Measurements from ENCODE around the gene ME3.

Gene ME3

GRCh38 chr11:86510097-86510496, 162.3 kb downstream of the ME3 start:
- no peak for DNase-seq

GRCh38 chr11:86509588-86509974, 162.8 kb downstream of the ME3 start:
- DNase-seq: no peak

GRCh38 chr11:86508604-86509587, 163.5 kb downstream of the ME3 start:
- no peak for DNase-seq

- no peak for DNase-seq
Measured at GRCh38 chr11:86507249-86507845, 165.1 kb downstream of the ME3 start.

- no peak for DNase-seq
Measured at GRCh38 chr11:86506235-86506634, 166.2 kb downstream of the ME3 start.

GRCh38 chr11:86503131-86503530, 169.3 kb downstream of the ME3 start:
- DNase-seq: no peak

- DNase-seq: no peak
Measured at GRCh38 chr11:86502137-86502642, 170.2 kb downstream of the ME3 start.

GRCh38 chr11:86500500-86501140, 171.8 kb downstream of the ME3 start:
- no peak for DNase-seq

- no peak for DNase-seq
Measured at GRCh38 chr11:86499723-86500129, 172.7 kb downstream of the ME3 start.

- DNase-seq: no peak
Measured at GRCh38 chr11:86497836-86498235, 174.6 kb downstream of the ME3 start.

- DNase-seq: no peak
Measured at GRCh38 chr11:86497310-86497709, 175.1 kb downstream of the ME3 start.

GRCh38 chr11:86495351-86495750, 177.1 kb downstream of the ME3 start:
- DNase-seq: no peak

- no peak for DNase-seq
Measured at GRCh38 chr11:86492370-86493010, 179.9 kb downstream of the ME3 start.

- DNase-seq: no peak
Measured at GRCh38 chr11:86491027-86491426, 181.4 kb downstream of the ME3 start.

- DNase-seq: no peak
Measured at GRCh38 chr11:86490582-86490981, 181.8 kb downstream of the ME3 start.

- DNase-seq: no peak
Measured at GRCh38 chr11:86489442-86489841, 183.0 kb downstream of the ME3 start.

GRCh38 chr11:86488553-86488952, 183.9 kb downstream of the ME3 start:
- DNase-seq: no peak

- DNase-seq: no peak
Measured at GRCh38 chr11:86487671-86488070, 184.7 kb downstream of the ME3 start.

GRCh38 chr11:86486261-86487030, 186.0 kb downstream of the ME3 start:
- DNase-seq: no peak

- no peak for DNase-seq
Measured at GRCh38 chr11:86484795-86485166, 187.6 kb downstream of the ME3 start.

GRCh38 chr11:86483940-86484794, 188.2 kb downstream of the ME3 start:
- no peak for DNase-seq

Data from CD4-positive, alpha-beta T cell treated with Interleukin-17A for 4 hours (primary cell).